Stimulated activated CD8-positive, alpha-beta memory T cell treated with anti-CD3 and anti-CD28 coated beads, Interleukin-2, amount 100 ng/mL, for 48 hours (primary cell): ENCODE data around the gene MED1.

Source experiments
- DNase-seq, 2 donors: peaks; one replicate each; pipeline ENCODE4 v3.0.0-alpha.2; 2020; ENCODE audit warnings: low read depth in 2 of 2

MED1 gene

GRCh38 chr17:39364236-39365025 is 86.6 kb downstream of the MED1 start:
- DNase-seq: no peak

- DNase-seq: no peak
Observed at GRCh38 chr17:39361064-39361463, 90.0 kb downstream of the MED1 start.

GRCh38 chr17:39360537-39360936 is 90.5 kb downstream of the MED1 start:
- no peak for DNase-seq

- no peak for DNase-seq
Observed at GRCh38 chr17:39359994-39360393, 91.1 kb downstream of the MED1 start.

DNA sequence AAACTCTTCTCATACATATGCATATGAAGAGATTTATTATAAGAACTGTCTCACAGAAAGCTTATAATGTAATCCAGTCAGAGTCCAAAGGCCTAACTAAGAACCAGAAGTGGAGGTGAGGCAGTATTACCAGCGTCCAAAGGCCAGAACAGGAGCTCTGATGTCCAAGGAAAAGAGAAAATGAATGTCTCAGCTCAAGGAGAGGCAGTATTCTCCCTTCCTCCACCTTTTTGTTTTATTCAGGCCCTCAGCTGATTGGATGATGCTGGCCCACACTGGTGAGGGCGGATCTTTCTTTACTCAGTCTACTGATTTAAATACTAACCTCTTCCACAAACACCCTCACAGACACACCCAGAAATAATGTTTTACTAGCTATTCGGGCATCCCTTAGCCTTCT is 93.1 kb downstream of the MED1 start:
- no peak for DNase-seq

DNA sequence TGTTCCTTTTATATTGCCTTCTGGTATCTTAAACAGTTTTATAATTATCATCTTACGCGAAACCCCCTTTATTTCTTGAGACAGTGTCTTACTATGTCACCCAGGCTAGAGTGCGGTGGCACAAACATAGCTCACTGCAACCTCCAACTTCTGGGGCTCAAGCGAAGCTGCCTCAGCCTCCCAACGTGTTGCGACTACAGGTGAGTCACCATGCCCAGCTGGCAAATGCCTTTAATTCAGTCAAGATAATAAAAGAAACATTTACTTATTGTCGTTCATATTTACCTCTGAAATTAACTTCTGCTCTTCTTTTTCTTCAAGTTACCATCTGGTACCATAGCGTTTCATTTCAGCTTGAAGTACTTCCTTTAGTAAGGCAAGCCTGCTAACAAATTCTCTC is 93.6 kb downstream of the MED1 start:
- no peak for DNase-seq
